GM12878 (cell line): ENCODE results near the gene CPA2. TPM values are rescaled to one million over a fixed set of nuclear protein-coding genes. Genes with fewer than 3 reads are reported as not detected.

Source experiments
- ATAC-seq: fragments of 200-7000 bp; cut with Tn5 transposase; 3 replicates; pipeline ENCODE4 v1.9.1; 2020; ENCODE audit warnings: mild to moderate bottlenecking, moderate library complexity
- BruUV-seq: library from RNA; stranded (reverse); fragments of 400-500 nt; replicated peaks from 2 replicates; lab custom pipeline; 2021; lab: Mats Ljungman, UMichigan
- CTCF ChIA-PET: fragments of 300-600 bp; sonication (Branson Sonifier 250); formaldehyde crosslinking; extraction: SDS; loops from one replicate; lab custom pipeline; 2021; ENCODE audit warnings: inconsistent platforms; lab: Yijun Ruan, JAX
- POLR2A ChIA-PET: fragments of 350-600 bp; formaldehyde crosslinking; extraction: SDS; loops from one replicate; lab custom pipeline; 2021; ENCODE audit warnings: inconsistent platforms; lab: Charles Lee
- RAD21 ChIA-PET: fragments of 300-600 bp; sonication (Branson Sonifier 250); formaldehyde crosslinking; loops from one replicate; lab custom pipeline; 2023; ENCODE audit warnings: antibody characterized with exemption; ENCODE audit not compliant: unreplicated experiment; lab: Charles Lee
- SMC1A ChIA-PET: fragments of 300-600 bp; sonication (Branson Sonifier 250); formaldehyde crosslinking; loops from one replicate; lab custom pipeline; 2023; ENCODE audit not compliant: unreplicated experiment, uncharacterized antibody; lab: Charles Lee
- DNase-seq: peaks from one replicate; pipeline ENCODE4 v3.0.0-alpha.2; 2011; ENCODE audit warnings: low read depth, low spot score
- FAIRE-seq: peaks from 3 replicates; lab custom pipeline; 2011; peaks lifted over from hg19 to GRCh38; lab: Jason Lieb, UNC
- H2AFZ ChIP-seq: 2 replicates; pipeline ENCODE4 v1.6.0; 2011; ENCODE audit warnings: low read depth, low read length, control low read depth; ENCODE audit not compliant: control insufficient read depth
- H3K27ac ChIP-seq: 2 replicates; pipeline ENCODE4 v1.5.1; 2011; ENCODE audit warnings: control low read depth; ENCODE audit not compliant: control insufficient read depth, insufficient read depth
- H3K27me3 ChIP-seq, 2 experiments: replicated peaks in 1 of 2; 2 replicates each; pipeline versions ENCODE4 v1.6.0 to v1.6.1; 2011; ENCODE audit warnings: low read length in 1 of 2; ENCODE audit not compliant: control insufficient read depth in 2 of 2, insufficient read depth in 2 of 2
- H3K36me3 ChIP-seq, 2 experiments: 2 replicates each; pipeline ENCODE4 v1.5.1; 2011; ENCODE audit warnings: low read length in 1 of 2; ENCODE audit not compliant: control insufficient read depth in 2 of 2, insufficient read depth in 2 of 2
- H3K4me1 ChIP-seq: 2 replicates; pipeline ENCODE4 v1.6.1; 2011; ENCODE audit warnings: mild to moderate bottlenecking, low read length, moderate library complexity, mixed read lengths; ENCODE audit not compliant: control insufficient read depth, insufficient read depth
- H3K4me2 ChIP-seq: 2 replicates; pipeline ENCODE4 v1.6.0; 2011; ENCODE audit warnings: control low read depth; ENCODE audit not compliant: control insufficient read depth, insufficient read depth
- H3K4me3 ChIP-seq: fragments of 200-600 bp; sonication (generic); 2 replicates; pipeline ENCODE4 v1.5.1; 2016
- H3K79me2 ChIP-seq: 2 replicates; pipeline ENCODE4 v1.6.0; 2011; ENCODE audit warnings: low read length; ENCODE audit not compliant: control insufficient read depth, insufficient read depth
- H3K9ac ChIP-seq: 2 replicates; pipeline ENCODE4 v1.8.0; 2011; ENCODE audit warnings: low read length, control low read depth, mixed read lengths; ENCODE audit not compliant: control insufficient read depth, insufficient read depth
- H3K9me3 ChIP-seq: replicated peaks from 3 replicates; pipeline ENCODE4 v1.5.1; 2011; ENCODE audit warnings: mild to moderate bottlenecking, low read length; ENCODE audit not compliant: control insufficient read depth, insufficient read depth
- H4K20me1 ChIP-seq: 2 replicates; pipeline ENCODE4 v1.6.0; 2011; ENCODE audit not compliant: control insufficient read depth, insufficient read depth
- ESRRA ChIP-seq: IDR thresholded peaks from 2 replicates; pipeline ENCODE4 v1.6.1; 2012; ENCODE audit warnings: mild to moderate bottlenecking, low read length, improper control_type of control experiment
- NRF1 ChIP-seq: conservative IDR thresholded peaks from 2 replicates; pipeline ENCODE4 v1.6.1; 2011; ENCODE audit warnings: mild to moderate bottlenecking, low read depth, low read length, improper control_type of control experiment
- ZNF207 ChIP-seq: fragments of 450-650 bp; IDR thresholded peaks from 2 replicates; pipeline ENCODE4 v1.6.1; 2014; ENCODE audit warnings: antibody characterized with exemption, mild to moderate bottlenecking, borderline replicate concordance
- WGBS: methylation state at CpG from one replicate; pipeline ENCODE4 v1.1.6; 2016; ENCODE audit warnings: low lambda C conversion rate; ENCODE audit not compliant: insufficient replicate concordance, insufficient coverage; ENCODE audit errors: missing lambda C conversion rate; 5-methylcytosine and 5-hydroxymethylcytosine counted together
- in situ Hi-C: fragments of 300-500 bp; cut with MboI; formaldehyde crosslinking; loops from 9 replicates; pipeline ENCODE4 v1.14.3; 2018; ENCODE audit warnings: mixed read lengths
- intact Hi-C: fragments of 100-400 bp; cut with micrococcal nuclease; formaldehyde crosslinking; loops from one replicate; pipeline ENCODE4 v1.14.2; 2022; ENCODE audit not compliant: unreplicated experiment
- polyA plus RNA-seq, 11 experiments: library from polyadenylated mRNA; depleted of rRNA in 4 of 11; unstranded in 6 of 11; stranded (reverse) in 5 of 11; fragments of >200 nt; fragmentation: Nextera tagmentation in 4 of 11; fragmentation: Illumina TruSeq in 1 of 11; extraction: Ambion mirVana in 4 of 11; extraction: Trizol in 1 of 11; gene quantifications; 1 replicate in 1 of 11; 2 replicates in 10 of 11; pipeline versions ENCODE4 v1.2.1 to v1.2.3, GENCODE V29; 2011 to 2016; ENCODE audit warnings: inconsistent platforms in 2 of 11, missing spikeins in 2 of 11, low read depth in 1 of 11
- total RNA-seq, 4 experiments: library from RNA; depleted of rRNA in 3 of 4; stranded (reverse); fragments of >200 nt in 3 of 4; fragmentation: Illumina TruSeq in 1 of 4; extraction: Trizol in 1 of 4; gene quantifications; 2 replicates each; pipeline versions ENCODE4 v1.2.1 to v1.2.3, GENCODE V29; 2013 to 2021
- TF ChIP-seq, protein P1 (sequence below): fragments of 450-650 bp; formaldehyde crosslinking; IDR thresholded peaks from 2 replicates; pipeline ENCODE4 v1.4.0; 2022; ENCODE audit warnings: mild to moderate bottlenecking, moderate library complexity

The CPA2 gene
- total and polyA plus RNA-seq, 10 of the 15 experiments (the other 5 are each of a cell fraction or from before 2014, with no cell fraction given), result 0.04 to 1.9 TPM; not detected in 8

DNA sequence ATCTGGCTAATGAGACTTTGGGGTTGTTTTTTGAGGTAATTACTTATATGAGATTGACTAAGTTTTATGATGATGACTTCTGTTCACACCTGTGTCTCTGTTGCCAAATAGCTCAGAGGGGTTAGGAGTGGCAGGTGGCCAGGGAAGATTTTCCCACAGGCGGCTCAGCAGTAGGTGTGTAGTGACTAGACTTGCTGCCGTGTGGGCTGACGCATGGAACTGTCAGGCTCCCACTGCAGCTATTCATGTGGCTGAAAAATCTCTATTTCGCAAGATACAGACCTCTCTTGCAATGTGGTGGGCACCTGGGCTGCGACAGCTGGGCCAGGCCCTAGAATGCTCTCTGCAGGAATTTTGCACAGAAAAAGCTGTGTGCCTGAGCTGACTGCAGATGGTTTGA, 27.7 kb downstream of the CPA2 start:
- no peak overlapping the region for H2AFZ ChIP-seq
- 87% methylated on average over 5 of the region's 5 CpGs for WGBS
- H3K4me3 ChIP-seq, result no peak overlapping the region
- H3K4me2 ChIP-seq, result no peak overlapping the region
- ATAC-seq (no peak), DNase-seq (no peak), FAIRE-seq (no peak)
- H4K20me1 ChIP-seq, result no peaks in the 10 kb centered on the region
- H3K36me3 ChIP-seq, result no peaks in the 10 kb centered on the region
- ChIA-PET RAD21 (interaction anchor here (1.5 kb wide), 2 partner anchors 8 to 15 kb away, joined by 3 to 5 read pairs; no protein-coding TSS in a partner anchor), SMC1A (interaction anchor here (1.0 to 1.7 kb wide), 5 partner anchors 13 to 51 kb away, joined by 3 to 4 read pairs (median 4); no protein-coding TSS in a partner anchor), POLR2A (no interaction called here), CTCF (interaction anchor here (1.0 to 1.6 kb wide), 2 partner anchors 51 to 60 kb away, joined by 3 to 4 read pairs; no protein-coding TSS in a partner anchor)
- no peak overlapping the region for H3K27ac ChIP-seq
- intact Hi-C loops, result no loop called here
- TF ChIP-seq ZNF207 (no peak), ESRRA (no peak), NRF1 (no peak)
- TF ChIP-seq, protein P1, sequence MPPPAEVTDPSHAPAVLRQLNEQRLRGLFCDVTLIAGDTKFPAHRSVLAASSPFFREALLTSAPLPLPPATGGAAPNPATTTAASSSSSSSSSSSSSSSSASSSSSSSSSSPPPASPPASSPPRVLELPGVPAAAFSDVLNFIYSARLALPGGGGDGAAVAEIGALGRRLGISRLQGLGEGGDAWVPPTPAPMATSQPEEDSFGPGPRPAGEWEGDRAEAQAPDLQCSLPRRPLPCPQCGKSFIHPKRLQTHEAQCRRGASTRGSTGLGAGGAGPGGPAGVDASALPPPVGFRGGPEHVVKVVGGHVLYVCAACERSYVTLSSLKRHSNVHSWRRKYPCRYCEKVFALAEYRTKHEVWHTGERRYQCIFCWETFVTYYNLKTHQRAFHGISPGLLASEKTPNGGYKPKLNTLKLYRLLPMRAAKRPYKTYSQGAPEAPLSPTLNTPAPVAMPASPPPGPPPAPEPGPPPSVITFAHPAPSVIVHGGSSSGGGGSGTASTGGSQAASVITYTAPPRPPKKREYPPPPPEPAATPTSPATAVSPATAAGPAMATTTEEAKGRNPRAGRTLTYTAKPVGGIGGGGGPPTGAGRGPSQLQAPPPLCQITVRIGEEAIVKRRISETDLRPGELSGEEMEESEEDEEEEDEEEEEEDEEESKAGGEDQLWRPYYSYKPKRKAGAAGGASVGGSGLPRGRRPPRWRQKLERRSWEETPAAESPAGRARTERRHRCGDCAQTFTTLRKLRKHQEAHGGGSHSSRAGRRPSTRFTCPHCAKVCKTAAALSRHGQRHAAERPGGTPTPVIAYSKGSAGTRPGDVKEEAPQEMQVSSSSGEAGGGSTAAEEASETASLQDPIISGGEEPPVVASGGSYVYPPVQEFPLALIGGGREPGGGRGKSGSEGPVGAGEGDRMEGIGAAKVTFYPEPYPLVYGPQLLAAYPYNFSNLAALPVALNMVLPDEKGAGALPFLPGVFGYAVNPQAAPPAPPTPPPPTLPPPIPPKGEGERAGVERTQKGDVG (CRISPR knock-in tag), result no peak
- H3K79me2 ChIP-seq, result no peaks in the 10 kb centered on the region
- in situ Hi-C loops, result no loop called here
- no TSS peak for BruUV-seq
- no peaks in the 10 kb centered on the region for H3K4me1 ChIP-seq
- H3K9ac ChIP-seq, result no peak overlapping the region
- H3K27me3 ChIP-seq, result no peaks in the 10 kb centered on the region
- no peaks in the 10 kb centered on the region; the same call in 2 of the 3 replicates for H3K9me3 ChIP-seq
